SJCRH30 (cell line): ENCODE measurements around the gene PSMB5. TPM values are rescaled to one million over a fixed set of nuclear protein-coding genes. Genes with fewer than 3 reads are reported as not detected.

ENCODE experiments used
- DNase-seq, 2 experiments: peaks; one replicate each; pipeline ENCODE4 v3.0.0-alpha.2; 2015 to 2020
- H3K27ac ChIP-seq: fragments of 250-450 bp; sonication (Bioruptor Pico); 2 replicates; pipeline ENCODE4 v1.5.1; 2020; ENCODE audit warnings: mild to moderate bottlenecking, moderate library complexity
- H3K27me3 ChIP-seq: fragments of 250-450 bp; sonication (Bioruptor Pico); 2 replicates; pipeline ENCODE4 v1.5.1; 2020; ENCODE audit warnings: mild to moderate bottlenecking, moderate library complexity
- H3K36me3 ChIP-seq: fragments of 250-450 bp; sonication (Bioruptor Pico); 2 replicates; pipeline ENCODE4 v1.5.1; 2020; ENCODE audit warnings: mild to moderate bottlenecking, moderate library complexity
- H3K4me1 ChIP-seq: fragments of 250-450 bp; sonication (Bioruptor Pico); 2 replicates; pipeline ENCODE4 v1.5.1; 2020; ENCODE audit warnings: mild to moderate bottlenecking, moderate library complexity
- H3K4me3 ChIP-seq: fragments of 250-450 bp; sonication (Bioruptor Pico); 2 replicates; pipeline ENCODE4 v1.5.1; 2020; ENCODE audit warnings: mild to moderate bottlenecking, moderate library complexity
- H3K9me3 ChIP-seq: fragments of 250-450 bp; sonication (Bioruptor Pico); replicated peaks from 2 replicates; pipeline ENCODE4 v1.5.1; 2020; ENCODE audit warnings: mild to moderate bottlenecking, moderate library complexity
- total RNA-seq: library from RNA; depleted of rRNA; stranded (reverse); fragments of >200 nt; shearing (Covaris generic); gene quantifications from 2 replicates; pipeline ENCODE4 v1.2.3, GENCODE V29; 2014

PSMB5 gene
- total RNA-seq, 1 experiment from 2014 or later = 224 TPM

DNA sequence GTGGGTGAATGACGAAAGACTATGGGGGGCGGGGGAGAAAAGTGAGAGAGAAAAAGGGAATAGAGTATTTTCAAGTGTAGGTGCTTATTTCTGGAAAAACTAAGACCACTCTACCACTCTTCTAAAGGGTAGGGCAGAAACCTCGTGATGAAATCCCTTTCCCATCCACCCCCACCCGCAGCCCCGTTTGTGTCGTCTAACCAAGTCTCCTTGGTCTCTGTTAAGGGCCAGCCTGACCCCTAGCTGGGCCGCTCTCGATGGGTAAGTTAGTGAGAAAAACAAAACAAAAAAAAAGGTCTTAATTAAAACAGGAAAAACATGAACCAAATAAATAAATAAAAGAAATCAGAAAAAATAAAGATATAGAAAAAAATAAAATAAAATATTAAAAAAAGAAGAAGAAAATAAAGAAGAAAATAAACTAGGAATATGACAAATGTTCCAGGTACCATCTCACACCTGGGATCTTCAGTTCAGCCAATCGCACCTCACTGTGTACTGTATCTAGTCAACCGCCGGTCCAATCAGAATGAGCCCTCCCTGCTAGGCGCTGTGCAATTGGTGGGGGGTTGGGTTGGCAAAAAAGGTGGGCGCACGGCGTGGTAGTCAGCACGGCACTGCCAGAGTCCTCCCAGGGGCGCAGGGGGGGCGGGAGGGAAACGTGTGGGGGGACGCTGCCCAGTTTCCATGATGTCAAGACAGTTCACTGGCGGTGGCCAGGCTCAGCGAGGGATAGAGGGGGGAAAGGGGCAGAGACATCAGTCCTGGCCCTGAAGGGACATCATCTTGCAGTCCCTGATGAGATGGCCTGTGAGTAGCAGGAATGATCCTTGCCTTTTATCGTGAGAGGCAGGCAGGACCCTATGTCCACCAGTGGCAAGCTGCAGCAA, 32.4 kb upstream of the PSMB5 start:
- Histone ChIP-seq H3K4me3 (no peak overlapping the region), H3K27me3 (no peaks in the 10 kb centered on the region), H3K27ac (no peak overlapping the region), H3K9me3 (no peaks in the 10 kb centered on the region), H3K4me1 (peaks cover 15% of the 10 kb centered on the region), H3K36me3 (peaks cover 67% of the 10 kb centered on the region)
- no peak for DNase-seq

- H3K36me3 ChIP-seq = peaks cover 72% of the 10 kb centered on the region
Observed at GRCh38 chr14:23066368-23066767, 31.7 kb upstream of the PSMB5 start.

DNA sequence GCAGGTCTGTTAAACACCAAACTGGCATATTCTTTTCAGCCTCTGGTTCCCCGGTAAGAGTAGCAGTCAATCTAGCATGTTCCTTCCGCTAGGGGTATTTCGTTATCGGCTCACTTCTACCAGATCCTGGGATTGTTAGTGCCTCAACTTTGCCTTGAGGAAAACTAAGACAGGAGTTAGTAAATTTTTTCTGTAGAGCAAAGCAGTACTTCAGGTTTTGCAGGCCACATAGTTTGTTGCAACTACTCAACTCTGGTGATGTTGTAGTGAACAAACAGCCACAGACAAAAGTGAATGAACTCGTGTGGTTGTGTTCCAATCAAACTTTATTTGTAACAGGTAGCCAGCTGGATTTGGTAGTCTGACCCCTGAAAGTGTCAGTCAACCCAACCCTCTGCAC, 28.9 kb upstream of the PSMB5 start:
- Histone ChIP-seq H3K36me3 (peaks cover 86% of the 10 kb centered on the region), H3K27ac (no peak overlapping the region)
- no peak for DNase-seq

More at GRCh38 chr14:23066368-23066767, 31.7 kb upstream of the PSMB5 start:
- no peak overlapping the region for H3K27ac ChIP-seq
- no peaks in the 10 kb centered on the region for H3K27me3 ChIP-seq
- H3K4me1 ChIP-seq = peaks cover 10% of the 10 kb centered on the region
- no peaks in the 10 kb centered on the region for H3K9me3 ChIP-seq
- H3K4me3 ChIP-seq = no peak overlapping the region
- no peak for DNase-seq

GRCh38 chr14:23062002-23062401, 27.3 kb upstream of the PSMB5 start:
- Histone ChIP-seq H3K4me1 (peaks cover 7% of the 10 kb centered on the region), H3K27me3 (no peaks in the 10 kb centered on the region), H3K4me3 (no peak overlapping the region), H3K9me3 (no peaks in the 10 kb centered on the region), H3K36me3 (peaks cover 72% of the 10 kb centered on the region), H3K27ac (no peak overlapping the region; the same call in 1 of the 2 replicates)
- DNase-seq = peak; percentile 76 to 81

More for the DNA sequence above, 28.9 kb upstream of the PSMB5 start:
- no peaks in the 10 kb centered on the region for H3K9me3 ChIP-seq
- H3K4me3 ChIP-seq = no peak overlapping the region
- H3K4me1 ChIP-seq = peaks cover 7% of the 10 kb centered on the region
- no peaks in the 10 kb centered on the region for H3K27me3 ChIP-seq

DNA sequence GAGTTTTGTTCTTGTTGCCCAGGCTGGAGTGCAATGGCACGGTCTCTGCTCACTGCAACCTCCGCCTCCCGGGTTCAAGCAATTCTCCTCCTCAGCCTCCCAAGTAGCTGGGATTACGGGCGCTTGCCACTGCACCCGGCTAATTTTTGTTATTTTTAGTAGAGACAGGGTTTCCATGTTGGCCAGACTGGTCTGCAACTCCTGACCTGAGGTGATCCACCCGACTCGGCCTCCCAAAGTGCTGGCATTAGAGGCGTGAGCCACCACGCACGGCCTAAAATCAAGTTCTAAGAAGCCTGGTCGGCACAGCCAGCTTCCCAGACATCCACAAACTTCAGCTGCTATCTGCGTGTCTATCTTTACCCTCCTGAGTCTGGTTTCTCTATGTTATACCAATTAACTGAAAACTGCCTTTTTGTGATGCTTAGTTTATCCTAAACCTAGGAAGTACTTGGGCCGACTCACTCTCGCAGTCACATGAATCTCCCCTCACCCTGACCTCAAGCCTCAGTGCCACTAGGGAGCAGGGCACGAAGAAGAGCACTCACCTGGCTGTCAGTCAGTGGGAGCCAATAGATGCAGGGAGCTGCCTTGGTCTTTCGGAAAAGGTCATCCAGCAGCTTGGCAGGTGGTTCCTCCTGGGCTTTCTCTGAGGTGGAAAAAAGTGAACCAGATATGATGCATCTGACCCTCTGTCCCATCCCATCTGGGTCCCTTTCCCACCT, 26.0 kb upstream of the PSMB5 start:
- H3K9me3 ChIP-seq = no peaks in the 10 kb centered on the region
- H3K36me3 ChIP-seq = peaks cover 59% of the 10 kb centered on the region
- H3K27ac ChIP-seq = no peak overlapping the region
- DNase-seq = no peak
- H3K4me3 ChIP-seq = no peak overlapping the region
- peaks cover 10% of the 10 kb centered on the region for H3K4me1 ChIP-seq
- no peaks in the 10 kb centered on the region for H3K27me3 ChIP-seq

DNA sequence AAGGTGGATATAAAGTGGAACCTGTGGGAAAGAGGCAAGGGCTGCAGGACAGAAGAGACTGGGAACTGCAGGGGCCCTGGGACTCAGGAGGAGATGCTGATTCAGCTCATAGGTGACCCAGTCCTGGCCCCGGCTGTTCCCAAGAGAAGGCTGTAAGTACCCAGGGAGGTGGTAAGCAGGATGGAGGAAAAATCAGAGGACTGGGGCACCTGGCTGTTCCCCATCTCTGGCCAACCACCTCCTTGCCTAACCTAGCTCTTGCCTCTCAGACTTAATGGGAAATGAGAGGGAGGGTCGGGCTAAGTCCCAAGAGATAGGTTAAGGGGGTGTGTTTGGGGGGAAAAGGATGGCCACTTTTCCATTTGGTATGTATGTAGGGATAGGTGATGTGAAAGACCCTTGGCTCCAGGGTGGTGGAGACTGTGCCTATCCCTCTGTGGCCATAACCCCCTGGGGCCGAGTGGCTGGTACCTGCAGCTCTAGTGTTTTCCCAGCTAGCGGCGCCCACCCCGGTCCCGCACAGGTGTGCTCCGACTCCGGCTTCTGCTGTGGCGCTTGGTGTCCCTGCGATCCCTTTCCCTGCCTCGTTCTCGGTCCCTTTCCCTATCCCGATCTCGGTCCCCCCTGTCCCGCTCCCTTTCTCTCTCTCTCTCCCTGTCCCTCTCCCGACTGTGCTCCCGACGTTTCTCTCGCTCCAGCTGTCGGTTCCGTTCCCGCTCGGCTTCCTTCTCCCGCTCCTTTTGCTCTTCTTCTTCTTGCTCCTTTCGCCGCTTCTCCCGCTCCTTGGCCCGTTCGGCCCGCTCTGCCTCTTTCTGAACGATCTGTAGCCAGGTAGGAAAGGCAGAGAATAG, 24.2 kb upstream of the PSMB5 start:
- H3K27me3 ChIP-seq = no peaks in the 10 kb centered on the region
- no peak overlapping the region for H3K27ac ChIP-seq
- peaks cover 11% of the 10 kb centered on the region for H3K4me1 ChIP-seq
- no peaks in the 10 kb centered on the region for H3K9me3 ChIP-seq
- DNase-seq = no peak
- peaks cover 42% of the 10 kb centered on the region for H3K36me3 ChIP-seq
- H3K4me3 ChIP-seq = no peak overlapping the region

DNA sequence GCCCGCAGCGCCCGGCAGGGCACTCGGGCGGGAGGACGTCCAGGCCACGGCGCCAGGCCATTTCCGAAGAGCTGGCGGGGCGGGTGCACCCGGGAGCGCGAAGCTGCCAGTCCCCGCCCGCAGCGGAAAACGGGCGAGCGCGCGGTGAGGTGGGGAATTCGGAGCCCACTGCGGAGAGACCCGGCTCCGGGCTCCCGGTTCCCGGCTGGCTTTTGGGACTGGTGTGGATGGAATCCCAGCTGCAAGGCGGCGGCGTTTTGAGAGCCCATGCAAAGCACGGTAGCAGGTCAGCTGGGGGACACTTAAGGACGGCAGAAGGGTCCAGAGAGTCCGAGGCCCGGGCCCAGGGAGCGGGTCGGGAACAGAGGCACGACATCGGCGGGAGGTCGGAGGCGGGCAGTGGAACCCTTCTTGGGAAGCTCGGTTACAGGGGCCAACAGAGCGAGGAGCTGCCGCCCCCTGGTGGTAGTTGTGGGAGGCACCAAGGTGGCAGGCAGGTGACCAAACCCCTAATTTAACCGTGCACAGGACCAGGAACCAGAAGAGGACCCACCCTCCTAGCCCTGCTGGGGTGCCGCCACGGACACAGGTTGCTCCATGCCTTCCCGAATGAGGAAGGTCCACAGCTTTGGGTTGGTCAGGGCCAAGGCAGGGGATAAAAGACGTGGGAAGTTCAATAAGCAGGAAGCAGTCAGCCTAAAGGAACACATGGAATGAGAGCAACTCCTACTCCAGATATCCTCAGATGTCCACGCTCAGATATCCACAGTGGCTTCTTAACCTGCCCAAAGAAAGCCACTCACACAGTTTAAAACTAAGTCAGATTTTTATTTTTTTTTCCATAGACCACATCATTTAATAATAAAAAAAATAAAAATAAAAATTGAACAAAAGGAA, 23.3 kb upstream of the PSMB5 start:
- Histone ChIP-seq H3K4me1 (peaks cover 11% of the 10 kb centered on the region), H3K27me3 (no peaks in the 10 kb centered on the region), H3K9me3 (no peaks in the 10 kb centered on the region), H3K27ac (peak overlapping the region; percentile 44; the same call in 1 of the 2 replicates), H3K4me3 (peak overlapping the region; percentile 74), H3K36me3 (peaks cover 34% of the 10 kb centered on the region)
- DNase-seq = peak; percentile 90 to 95

DNA sequence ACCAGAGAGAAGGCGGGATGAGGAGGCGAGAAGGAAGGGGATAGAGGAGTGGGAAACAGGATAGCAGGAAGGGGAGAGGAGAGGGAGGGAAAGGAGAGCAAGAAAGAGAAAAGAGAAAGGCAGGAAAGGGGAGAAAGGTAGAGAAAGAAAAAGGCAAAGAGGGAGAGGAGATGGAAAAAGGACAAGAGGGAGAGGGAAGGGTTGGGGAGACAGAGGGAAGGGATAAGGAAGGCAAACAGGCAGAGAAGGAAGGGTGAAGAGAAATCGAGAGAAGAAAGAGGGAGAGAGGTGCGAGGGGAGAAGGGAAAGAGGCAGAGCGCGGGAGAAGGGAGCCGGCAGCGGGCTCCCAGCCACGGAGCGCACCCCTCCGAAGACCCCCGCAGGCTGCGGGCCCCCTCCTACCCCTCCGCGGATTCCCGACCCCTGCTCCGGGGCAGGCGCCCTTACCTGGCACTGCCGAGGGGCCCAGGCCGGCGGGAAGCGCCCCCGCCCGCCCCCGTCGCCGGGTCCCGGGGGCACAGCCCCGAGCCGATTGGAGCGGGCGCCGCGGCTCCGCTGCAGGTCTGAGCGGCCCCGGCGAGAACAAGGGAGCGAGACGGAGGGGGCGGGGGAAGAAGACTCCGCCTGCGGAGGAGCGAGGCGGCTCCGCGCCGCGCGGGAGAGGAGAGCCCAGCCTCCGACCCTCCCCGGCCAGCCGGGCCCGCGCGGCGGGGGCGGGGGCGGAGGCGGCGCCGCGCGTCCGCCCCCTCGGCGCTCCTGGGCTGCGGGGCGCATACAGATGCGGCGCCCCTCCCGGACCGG, 22.5 kb upstream of the PSMB5 start, which contains the start of gene CDH24:
Gene CDH24, minus strand, starts transcription at position 565 of the 801 bp plus-strand sequence. CDS start 1,787 bp downstream, outside the sequence.
- peak within 1 kb of the TSS; percentile 74 for H3K4me3 ChIP-seq
- H3K27ac ChIP-seq = peak within 1 kb of the TSS; percentile 44; the same call in 1 of the 2 replicates
- peak; percentile 78 to 79 for DNase-seq

DNA sequence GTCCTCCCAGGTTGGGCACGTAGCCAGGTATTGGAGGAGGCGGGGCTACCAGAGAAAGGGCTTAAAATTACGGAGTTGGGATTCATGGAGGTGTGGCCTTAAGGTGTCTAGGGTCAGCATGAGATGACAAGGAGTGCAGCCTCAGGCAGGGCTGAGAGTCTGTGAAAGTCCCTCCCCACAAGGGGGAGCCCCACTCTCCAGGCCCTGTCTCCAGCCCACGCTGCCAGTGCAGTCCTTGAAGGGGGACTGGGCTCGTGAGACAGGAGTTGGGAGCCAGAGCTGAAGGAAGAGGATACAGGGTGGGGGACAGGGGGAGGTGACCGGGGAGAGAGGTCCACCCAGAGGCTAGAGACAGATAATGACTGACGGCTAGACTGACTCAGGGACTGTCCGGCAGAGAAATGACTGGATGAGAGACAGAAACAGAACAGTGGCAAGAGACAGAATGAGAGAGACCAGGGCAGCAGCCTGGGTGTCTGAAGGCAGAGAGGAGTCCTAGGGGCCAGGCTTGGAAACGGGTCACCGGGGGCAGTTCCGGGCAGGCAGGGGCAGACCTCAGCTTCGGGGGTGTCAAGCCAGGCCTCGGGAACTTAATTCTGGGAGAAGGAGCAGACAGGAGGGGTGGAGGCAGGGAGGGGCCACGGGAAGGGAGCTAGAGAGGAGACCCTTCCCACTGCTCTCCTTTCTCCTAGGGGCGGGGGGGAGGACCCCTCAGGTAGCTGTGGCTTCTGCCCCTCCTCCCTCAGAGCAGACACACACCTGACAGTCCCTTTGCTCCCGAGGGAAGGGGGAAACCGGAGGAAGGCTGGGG, 21.6 kb upstream of the PSMB5 start:
- no peak overlapping the region for H3K27ac ChIP-seq
- peak; percentile 84 to 92 for DNase-seq
- no peaks in the 10 kb centered on the region for H3K9me3 ChIP-seq
- H3K36me3 ChIP-seq = peaks cover 19% of the 10 kb centered on the region
- H3K4me3 ChIP-seq = peak overlapping the region; percentile 74
- no peaks in the 10 kb centered on the region for H3K27me3 ChIP-seq
- peaks cover 3% of the 10 kb centered on the region; the same call in 1 of the 2 replicates for H3K4me1 ChIP-seq

More for the DNA sequence above, 22.5 kb upstream of the PSMB5 start, which contains the start of gene CDH24:
- Histone ChIP-seq H3K9me3 (no peaks in the 10 kb centered on the region), H3K36me3 (peaks cover 25% of the 10 kb centered on the region), H3K4me1 (peaks cover 5% of the 10 kb centered on the region; the same call in 1 of the 2 replicates), H3K27me3 (no peaks in the 10 kb centered on the region)

- H3K9me3 ChIP-seq = no peaks in the 10 kb centered on the region
- peaks cover 13% of the 10 kb centered on the region for H3K36me3 ChIP-seq
- no peaks in the 10 kb centered on the region for H3K27me3 ChIP-seq
- peaks cover 3% of the 10 kb centered on the region; the same call in 1 of the 2 replicates for H3K4me1 ChIP-seq
- no peak overlapping the region for H3K27ac ChIP-seq
- DNase-seq = peak; percentile 31 to 48
- H3K4me3 ChIP-seq = no peak overlapping the region; the same call in 1 of the 2 replicates
Observed at GRCh38 chr14:23055621-23056144, 21.0 kb upstream of the PSMB5 start.

- DNase-seq = no peak
- no peak overlapping the region for H3K27ac ChIP-seq
- no peaks in the 10 kb centered on the region for H3K27me3 ChIP-seq
- peaks cover 3% of the 10 kb centered on the region; the same call in 1 of the 2 replicates for H3K4me1 ChIP-seq
- no peaks in the 10 kb centered on the region for H3K9me3 ChIP-seq
- peaks cover 7% of the 10 kb centered on the region for H3K36me3 ChIP-seq
- no peak overlapping the region for H3K4me3 ChIP-seq
Observed at GRCh38 chr14:23055147-23055550, 20.4 kb upstream of the PSMB5 start.
